Measurements from ENCODE around the gene BEX1. TPM values are rescaled to one million over a fixed set of nuclear protein-coding genes. Genes with fewer than 3 reads are reported as not detected.
A peak's percentile ranks its signal among the peaks of the same experiment; 100 is the strongest.
"Not testable (repeated sequence)": the region's sequence is repeated elsewhere in the genome, so short reads cannot be mapped to it uniquely, and the experiment has no call there.

BEX1 gene
- total RNA-seq, result 10 to 100 TPM; 10.5 to 41.5 (median 25.8) TPM

DNA sequence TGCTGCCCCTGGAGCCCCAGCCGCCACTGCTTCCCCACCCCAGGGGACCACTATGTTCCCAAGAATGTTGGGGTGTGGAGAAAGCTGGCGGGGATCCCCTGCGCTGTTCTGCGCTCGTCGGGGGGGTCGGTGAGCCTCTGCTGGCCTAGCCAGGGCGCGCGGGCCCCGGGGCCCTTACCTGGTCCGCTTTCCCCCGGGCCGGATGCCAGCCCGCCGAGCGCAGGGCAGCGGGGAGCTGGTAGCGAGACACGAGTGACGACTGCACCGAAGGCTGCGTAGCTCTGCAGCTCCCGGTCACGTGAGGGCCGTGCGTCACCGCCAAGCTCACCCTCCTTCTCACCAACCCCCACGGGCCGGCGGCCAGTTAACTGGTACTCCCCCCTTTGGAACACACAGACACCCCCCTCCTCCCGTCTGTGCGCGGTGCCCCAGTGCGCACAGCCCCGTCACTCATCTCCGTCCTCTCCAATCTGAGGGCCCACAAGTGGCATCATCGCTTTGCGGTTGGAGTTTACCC is at the start of gene BEX1:
Gene BEX1, minus strand, starts transcription at position 254 of the 517 bp plus-strand sequence. CDS start 897 bp downstream, outside the sequence.
- Histone ChIP-seq H3K36me3 (no peaks in the 10 kb centered on the region), H3K9me3 (no peaks in the 10 kb centered on the region), H3K4me3 (replicated peaks in 1 of 3) (peak within 1 kb of the TSS in 2 of 3 donors; percentile 6 to 9), H3K27ac (no peak within 1 kb of the TSS), H3K27me3 (no peaks in the 10 kb centered on the region), H3K4me1 (no peaks in the 10 kb centered on the region)
- peak in 1 of 2 donors; percentile 34 for TF ChIP-seq POLR2A (IDR thresholded peaks at IDR 0.05)
- TF ChIP-seq, protein P1, sequence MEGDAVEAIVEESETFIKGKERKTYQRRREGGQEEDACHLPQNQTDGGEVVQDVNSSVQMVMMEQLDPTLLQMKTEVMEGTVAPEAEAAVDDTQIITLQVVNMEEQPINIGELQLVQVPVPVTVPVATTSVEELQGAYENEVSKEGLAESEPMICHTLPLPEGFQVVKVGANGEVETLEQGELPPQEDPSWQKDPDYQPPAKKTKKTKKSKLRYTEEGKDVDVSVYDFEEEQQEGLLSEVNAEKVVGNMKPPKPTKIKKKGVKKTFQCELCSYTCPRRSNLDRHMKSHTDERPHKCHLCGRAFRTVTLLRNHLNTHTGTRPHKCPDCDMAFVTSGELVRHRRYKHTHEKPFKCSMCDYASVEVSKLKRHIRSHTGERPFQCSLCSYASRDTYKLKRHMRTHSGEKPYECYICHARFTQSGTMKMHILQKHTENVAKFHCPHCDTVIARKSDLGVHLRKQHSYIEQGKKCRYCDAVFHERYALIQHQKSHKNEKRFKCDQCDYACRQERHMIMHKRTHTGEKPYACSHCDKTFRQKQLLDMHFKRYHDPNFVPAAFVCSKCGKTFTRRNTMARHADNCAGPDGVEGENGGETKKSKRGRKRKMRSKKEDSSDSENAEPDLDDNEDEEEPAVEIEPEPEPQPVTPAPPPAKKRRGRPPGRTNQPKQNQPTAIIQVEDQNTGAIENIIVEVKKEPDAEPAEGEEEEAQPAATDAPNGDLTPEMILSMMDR (IDR thresholded peaks at IDR 0.05), result no peak
- intact Hi-C loops (cut with DNase I), result no loop called here
- WGBS, 2 donors, result 0 to 4% methylated on average over 3 to 8 of the region's 39 CpGs
- peak; percentile 64 to 79 for DNase-seq

DNA sequence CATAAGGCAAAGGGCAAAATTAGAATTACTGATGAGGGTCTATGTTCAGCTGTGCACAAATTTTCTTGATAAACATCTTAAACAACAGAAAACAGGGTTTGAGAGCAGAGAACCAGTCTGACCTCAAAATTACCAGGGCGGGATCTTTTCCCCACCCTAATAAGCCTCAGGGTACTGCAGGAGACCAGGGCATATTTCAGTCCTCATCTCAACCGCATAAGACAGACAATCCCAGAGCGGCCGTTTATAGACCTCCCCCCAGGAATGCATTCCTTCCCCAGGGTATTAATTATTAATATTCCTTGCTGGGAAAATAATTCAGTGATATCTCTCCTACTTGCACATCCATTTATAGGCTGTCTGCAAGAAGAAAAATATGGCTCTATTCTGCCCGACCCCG is 45.5 kb upstream of the BEX1 start:
- H3K36me3 ChIP-seq; H3K27ac ChIP-seq; intact Hi-C loops (cut with DNase I); H3K9me3 ChIP-seq; H3K4me3 ChIP-seq (replicated peaks in 1 of 3); H3K27me3 ChIP-seq; H3K4me1 ChIP-seq; DNase-seq: not testable (repeated sequence)
- WGBS, 2 donors, result 95 to 96% methylated on average over 6 of the region's 6 CpGs

DNA sequence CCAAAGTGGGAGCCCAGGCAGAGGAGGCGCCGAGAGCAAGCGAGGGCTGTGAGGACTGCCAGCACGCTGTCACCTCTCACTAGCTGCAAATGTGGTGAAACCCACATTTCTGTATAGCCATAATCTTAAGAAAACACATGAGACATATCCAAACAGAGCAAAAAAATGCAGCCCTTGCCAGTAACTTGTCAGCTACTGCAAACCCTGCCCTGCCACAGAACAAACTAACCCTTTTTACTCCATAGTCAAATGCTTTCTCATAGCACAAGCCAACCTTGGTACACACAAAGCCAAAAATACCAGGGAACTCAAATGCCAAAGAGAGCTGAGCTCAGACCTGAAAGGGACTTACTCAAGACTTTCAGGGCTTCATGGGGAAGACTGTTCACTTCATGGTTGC is 43.9 kb upstream of the BEX1 start:
- intact Hi-C loops (cut with DNase I), result no loop called here
- Histone ChIP-seq H3K4me1 (no peaks in the 10 kb centered on the region), H3K27me3 (no peaks in the 10 kb centered on the region), H3K4me3 (replicated peaks in 1 of 3) (no peak overlapping the region), H3K36me3 (no peaks in the 10 kb centered on the region), H3K27ac (no peak overlapping the region), H3K9me3 (no peaks in the 10 kb centered on the region)
- no peak for DNase-seq
- 83 to 100% methylated on average over 1 of the region's 4 CpGs for WGBS, 2 donors
- TF ChIP-seq, protein P1 (IDR thresholded peaks at IDR 0.05), result no peak
- TF ChIP-seq POLR2A (IDR thresholded peaks at IDR 0.05), result no peak

DNA sequence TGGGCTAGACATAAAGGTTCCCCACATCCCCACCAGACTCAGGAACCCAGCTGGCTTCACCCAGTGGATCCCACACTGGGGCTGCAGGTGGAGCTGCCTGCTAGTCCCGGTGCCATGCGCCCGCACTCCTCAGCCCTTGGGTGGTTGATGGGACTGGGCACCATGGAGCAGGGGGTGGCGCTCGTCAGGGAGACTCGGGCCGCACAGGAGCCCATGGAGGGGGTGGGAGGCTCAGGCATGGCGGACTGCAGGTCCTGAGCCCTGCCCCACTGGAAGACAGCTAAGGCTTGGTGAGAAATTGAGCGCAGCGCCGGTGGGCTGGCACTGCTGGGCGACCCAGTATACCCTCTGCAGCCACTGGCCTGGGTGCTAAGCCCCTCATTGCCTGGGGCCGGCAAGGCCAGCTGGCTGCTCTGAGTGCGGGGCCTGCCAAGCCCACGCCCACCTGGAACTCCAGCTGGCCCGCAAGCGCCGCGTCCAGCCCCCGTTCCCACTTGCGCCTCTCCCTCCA is 43.3 kb upstream of the BEX1 start:
- H3K4me3 ChIP-seq (replicated peaks in 1 of 3); H3K27me3 ChIP-seq; H3K36me3 ChIP-seq; H3K27ac ChIP-seq; H3K4me1 ChIP-seq; H3K9me3 ChIP-seq; intact Hi-C loops (cut with DNase I); DNase-seq: not testable (repeated sequence)
- WGBS, 2 donors, result 100% methylated on average over 3 of the region's 21 CpGs; no CpG with 5 or more reads in 1 of the 2 donors

DNA sequence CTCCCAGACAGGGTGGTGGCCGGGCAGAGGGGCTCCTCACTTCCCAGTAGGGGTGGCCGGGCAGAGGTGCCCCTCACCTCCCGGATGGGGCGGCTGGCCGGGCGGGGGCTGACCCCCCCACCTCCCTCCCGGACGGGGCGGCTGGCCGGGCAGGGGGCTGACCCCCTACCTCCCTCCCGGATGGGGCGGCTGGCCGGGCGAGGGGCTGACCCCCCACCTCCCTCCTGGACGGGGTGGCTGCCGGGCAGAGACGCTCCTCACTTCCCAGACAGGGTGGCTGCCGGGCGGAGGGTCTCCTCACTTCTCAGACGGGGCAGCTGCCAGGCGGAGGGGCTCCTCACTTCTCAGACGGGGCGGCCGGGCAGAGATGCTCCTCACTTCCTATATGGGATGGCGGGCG is 40.4 kb upstream of the BEX1 start:
- H3K9me3 ChIP-seq; DNase-seq; H3K36me3 ChIP-seq; intact Hi-C loops (cut with DNase I); H3K4me3 ChIP-seq (replicated peaks in 1 of 3); H3K27me3 ChIP-seq; H3K27ac ChIP-seq; H3K4me1 ChIP-seq: not testable (repeated sequence)
- WGBS, 2 donors, result 83 to 97% methylated on average over 1 to 4 of the region's 26 CpGs

DNA sequence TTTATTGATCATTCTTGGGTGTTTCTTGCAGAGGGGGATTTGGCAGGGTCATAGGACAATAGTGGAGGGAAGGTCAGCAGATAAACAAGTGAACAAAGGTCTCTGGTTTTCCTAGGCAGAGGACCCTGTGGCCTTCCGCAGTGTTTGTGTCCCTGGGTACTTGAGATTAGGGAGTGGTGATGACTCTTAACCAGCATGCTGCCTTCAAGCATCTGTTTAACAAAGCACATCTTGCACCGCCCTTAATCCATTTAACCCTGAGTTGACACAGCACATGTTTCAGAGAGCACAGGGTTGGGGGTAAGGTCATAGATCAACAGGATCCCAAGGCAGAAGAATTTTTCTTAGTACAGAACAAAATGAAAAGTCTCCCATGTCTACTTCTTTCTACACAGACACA is 39.9 kb upstream of the BEX1 start:
- H3K9me3 ChIP-seq; intact Hi-C loops (cut with DNase I); H3K27ac ChIP-seq; DNase-seq; H3K4me1 ChIP-seq; H3K27me3 ChIP-seq; H3K4me3 ChIP-seq (replicated peaks in 1 of 3); H3K36me3 ChIP-seq: not testable (repeated sequence)
- WGBS, 2 donors, result 20% methylated on average over 1 of the region's 2 CpGs; no CpG with 5 or more reads in 1 of the 2 donors

DNA sequence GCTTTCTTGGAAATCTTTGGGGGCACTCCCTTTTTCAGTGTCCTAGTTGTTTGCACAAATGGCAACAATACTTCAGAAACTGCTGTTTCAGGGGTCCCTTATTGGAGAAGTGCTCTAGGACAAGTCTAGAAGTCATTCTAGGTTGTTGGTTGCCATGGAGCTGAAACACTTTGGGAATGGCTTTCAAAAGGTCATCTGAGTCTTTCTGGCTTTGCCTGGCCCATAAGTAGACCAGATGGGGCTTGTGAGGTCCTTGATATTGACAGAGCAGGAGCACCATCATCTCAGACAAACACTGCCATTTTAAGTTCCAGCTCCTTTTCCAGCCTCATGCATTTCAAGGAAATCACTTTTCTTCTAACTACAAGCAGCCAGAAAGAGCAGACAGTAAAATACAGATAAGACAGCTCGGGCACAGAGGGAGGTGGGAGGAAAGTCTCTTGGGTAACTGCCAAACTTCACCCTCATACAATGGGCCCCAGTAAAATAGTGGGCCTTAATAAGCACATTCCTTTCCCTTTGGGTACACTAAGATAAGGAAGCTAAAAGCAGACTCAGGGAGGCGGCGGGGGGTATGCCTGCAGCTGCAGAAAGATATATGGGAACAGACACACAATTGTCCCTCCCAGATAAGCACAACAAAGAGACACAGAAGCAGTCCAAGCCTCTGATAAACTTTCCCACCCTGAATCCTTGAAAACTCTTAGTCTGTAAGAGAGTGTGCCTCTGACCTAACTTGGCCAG is 37.5 kb upstream of the BEX1 start:
- no peak for DNase-seq
- Histone ChIP-seq H3K36me3 (no peaks in the 10 kb centered on the region), H3K27me3 (no peaks in the 10 kb centered on the region), H3K4me3 (replicated peaks in 1 of 3) (no peak overlapping the region), H3K9me3 (no peaks in the 10 kb centered on the region), H3K27ac (no peak overlapping the region), H3K4me1 (no peaks in the 10 kb centered on the region)
- intact Hi-C loops (cut with DNase I), result no loop called here
- TF ChIP-seq, protein P1 (IDR thresholded peaks at IDR 0.05), result no peak
- TF ChIP-seq POLR2A (IDR thresholded peaks at IDR 0.05), result no peak
- 44 to 47% methylated on average over 3 of the region's 3 CpGs for WGBS, 2 donors
